Smooth muscle cell (in vitro differentiated cells): ENCODE data around the gene ACBD4. TPM values are rescaled to one million over a fixed set of nuclear protein-coding genes. Genes with fewer than 3 reads are reported as not detected.
A peak's percentile ranks its signal among the peaks of the same experiment; 100 is the strongest.
"Not testable (repeated sequence)": the region's sequence is repeated elsewhere in the genome, so short reads cannot be mapped to it uniquely, and the experiment has no call there.

Experiments used
- DNase-seq: peaks from one replicate; lab custom pipeline; 2025; ENCODE audit not compliant: unreplicated experiment; lab: John Stamatoyannopoulos, UW
- H2AFZ ChIP-seq: fragments of 200-600 bp; sonication (generic); 2 replicates; pipeline ENCODE4 v1.6.0; 2016; ENCODE audit warnings: antibody characterized with exemption, low read depth, mild to moderate bottlenecking
- H3F3A ChIP-seq: fragments of 200-600 bp; sonication (generic); 2 replicates; pipeline ENCODE4 v1.6.0; 2017; ENCODE audit warnings: antibody characterized with exemption, low read depth
- H3K27ac ChIP-seq: fragments of 200-600 bp; sonication (generic); 2 replicates; pipeline ENCODE4 v1.5.1; 2016; ENCODE audit warnings: low read depth, mild to moderate bottlenecking
- H3K27me3 ChIP-seq: fragments of 200-600 bp; sonication (generic); 2 replicates; pipeline ENCODE4 v1.6.1; 2016; ENCODE audit warnings: low read depth, mild to moderate bottlenecking
- H3K36me3 ChIP-seq: fragments of 200-600 bp; sonication (generic); 2 replicates; pipeline ENCODE4 v1.5.1; 2016; ENCODE audit warnings: low read depth
- H3K4me1 ChIP-seq: fragments of 200-600 bp; sonication (generic); 2 replicates; pipeline ENCODE4 v1.5.1; 2016; ENCODE audit warnings: low read depth
- H3K4me2 ChIP-seq: fragments of 200-600 bp; sonication (generic); 2 replicates; pipeline ENCODE4 v1.6.0; 2016; ENCODE audit warnings: mild to moderate bottlenecking
- H3K4me3 ChIP-seq: fragments of 200-600 bp; sonication (generic); 2 replicates; pipeline ENCODE4 v1.5.1; 2016; ENCODE audit warnings: mild to moderate bottlenecking
- H3K79me2 ChIP-seq: fragments of 200-600 bp; sonication (generic); 2 replicates; pipeline ENCODE4 v1.6.0; 2016; ENCODE audit warnings: low read depth, mild to moderate bottlenecking
- H3K9ac ChIP-seq: fragments of 200-600 bp; sonication (generic); 2 replicates; pipeline ENCODE4 v1.6.0; 2016; ENCODE audit warnings: low read depth
- H3K9me3 ChIP-seq: fragments of 200-600 bp; sonication (generic); replicated peaks from 2 replicates; pipeline ENCODE4 v1.5.1; 2016; ENCODE audit warnings: low read depth
- H4K20me1 ChIP-seq: fragments of 200-600 bp; sonication (generic); 2 replicates; pipeline ENCODE4 v1.6.0; 2016; ENCODE audit warnings: low read depth
- WGBS: methylation state at CpG from one replicate; pipeline ENCODE4 v1.1.7; 2016; ENCODE audit warnings: low lambda C conversion rate; 5-methylcytosine and 5-hydroxymethylcytosine counted together
- polyA plus RNA-seq: library from polyadenylated mRNA; unstranded; fragments of >200 nt; fragmentation: Nextera tagmentation; extraction: Ambion mirVana; gene quantifications from 2 replicates; pipeline ENCODE4 v1.2.1, GENCODE V29; 2016
- total RNA-seq: library from RNA; depleted of rRNA; stranded (reverse); fragments of >200 nt; gene quantifications from 2 replicates; pipeline ENCODE4 v1.2.3, GENCODE V29; 2014
- TF ChIP-seq, protein P1 (sequence below): fragments of 200-600 bp; sonication (generic); IDR thresholded peaks from 2 replicates; pipeline ENCODE4 v1.5.1; 2017; ENCODE audit warnings: borderline replicate concordance, mild to moderate bottlenecking, antibody characterized with exemption; ENCODE audit not compliant: insufficient read depth, poor library complexity, severe bottlenecking

The ACBD4 gene
- total and polyA plus RNA-seq, 2 experiments from 2014 or later = 0.49 to 5.0 TPM

DNA sequence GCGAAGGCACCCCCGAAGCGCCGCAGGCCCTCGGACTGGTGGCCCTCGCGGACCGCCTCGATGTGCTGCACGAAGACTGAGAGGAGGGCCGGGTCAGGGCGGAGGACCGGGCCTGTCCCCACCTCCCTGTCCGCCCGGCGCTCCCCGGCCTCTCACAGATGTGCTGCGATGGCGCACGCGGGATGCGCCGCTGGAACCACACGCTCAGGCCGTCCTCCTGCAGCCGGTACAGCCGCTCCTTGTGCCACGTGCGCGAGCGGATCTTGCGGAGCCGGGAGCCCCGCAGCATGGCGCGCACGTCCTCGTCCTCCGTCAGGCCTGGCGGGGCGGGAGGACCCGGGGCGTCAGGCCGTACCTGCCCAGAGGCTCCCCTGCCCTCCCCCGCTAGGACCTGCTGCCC lies 14.4 kb upstream of the ACBD4 start:
- Histone ChIP-seq H3K9ac (no peak overlapping the region), H4K20me1 (no peaks in the 10 kb centered on the region), H3K4me3 (no peak overlapping the region), H3K79me2 (peaks cover 26% of the 10 kb centered on the region), H3K4me1 (no peaks in the 10 kb centered on the region), H3K9me3 (no peaks in the 10 kb centered on the region), H3K27ac (no peak overlapping the region), H3K4me2 (no peak overlapping the region), H3F3A (no peaks in the 10 kb centered on the region), H2AFZ (no peak overlapping the region), H3K27me3 (no peaks in the 10 kb centered on the region), H3K36me3 (no peaks in the 10 kb centered on the region)
- WGBS = 97% methylated on average over 39 of the region's 45 CpGs
- TF ChIP-seq, protein P1, sequence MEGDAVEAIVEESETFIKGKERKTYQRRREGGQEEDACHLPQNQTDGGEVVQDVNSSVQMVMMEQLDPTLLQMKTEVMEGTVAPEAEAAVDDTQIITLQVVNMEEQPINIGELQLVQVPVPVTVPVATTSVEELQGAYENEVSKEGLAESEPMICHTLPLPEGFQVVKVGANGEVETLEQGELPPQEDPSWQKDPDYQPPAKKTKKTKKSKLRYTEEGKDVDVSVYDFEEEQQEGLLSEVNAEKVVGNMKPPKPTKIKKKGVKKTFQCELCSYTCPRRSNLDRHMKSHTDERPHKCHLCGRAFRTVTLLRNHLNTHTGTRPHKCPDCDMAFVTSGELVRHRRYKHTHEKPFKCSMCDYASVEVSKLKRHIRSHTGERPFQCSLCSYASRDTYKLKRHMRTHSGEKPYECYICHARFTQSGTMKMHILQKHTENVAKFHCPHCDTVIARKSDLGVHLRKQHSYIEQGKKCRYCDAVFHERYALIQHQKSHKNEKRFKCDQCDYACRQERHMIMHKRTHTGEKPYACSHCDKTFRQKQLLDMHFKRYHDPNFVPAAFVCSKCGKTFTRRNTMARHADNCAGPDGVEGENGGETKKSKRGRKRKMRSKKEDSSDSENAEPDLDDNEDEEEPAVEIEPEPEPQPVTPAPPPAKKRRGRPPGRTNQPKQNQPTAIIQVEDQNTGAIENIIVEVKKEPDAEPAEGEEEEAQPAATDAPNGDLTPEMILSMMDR = no peak
- no peak for DNase-seq

DNA sequence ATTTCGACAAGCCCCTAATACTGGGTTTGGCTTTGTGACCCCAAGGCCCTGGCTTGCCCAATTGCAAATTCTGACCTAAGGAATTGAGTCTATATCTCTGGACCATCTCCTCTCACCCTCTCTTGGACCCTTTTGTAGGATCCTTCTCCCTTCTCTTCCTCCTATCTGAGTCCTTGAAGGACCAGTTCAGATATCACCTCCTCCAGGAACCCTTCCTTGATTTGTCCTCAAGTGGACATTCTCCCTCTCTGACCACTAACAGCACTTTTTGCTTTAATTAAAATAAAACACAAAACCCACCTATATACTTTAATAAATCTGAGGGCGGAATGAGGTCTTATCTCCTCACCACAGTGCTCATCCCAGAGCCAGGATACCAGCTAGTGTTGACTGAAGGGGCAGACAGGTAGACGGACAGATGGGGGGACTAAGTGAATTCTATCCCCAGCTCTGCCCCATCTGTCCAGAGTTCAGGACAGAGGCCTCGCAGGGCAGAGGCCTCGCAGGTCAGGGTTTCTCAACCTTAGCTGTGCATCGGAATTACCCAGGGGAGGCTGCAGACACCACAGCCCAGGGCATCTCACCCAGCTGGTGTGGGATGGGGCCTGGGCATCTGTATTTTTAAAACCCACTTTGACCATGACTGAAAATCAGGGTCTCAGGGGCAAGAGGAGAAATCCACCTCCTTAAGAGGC lies 12.3 kb upstream of the ACBD4 start:
- Histone ChIP-seq H3K27ac (peak overlapping the region; percentile 83), H3K27me3 (no peaks in the 10 kb centered on the region), H3K4me2 (peak overlapping the region; percentile 34), H3K79me2 (peaks cover 44% of the 10 kb centered on the region), H3K9me3 (no peaks in the 10 kb centered on the region), H3K9ac (peak overlapping the region; percentile 61), H4K20me1 (no peaks in the 10 kb centered on the region), H2AFZ (no peak overlapping the region), H3K4me3 (no peak overlapping the region), H3F3A (no peaks in the 10 kb centered on the region), H3K36me3 (no peaks in the 10 kb centered on the region), H3K4me1 (peaks cover 5% of the 10 kb centered on the region)
- 94% methylated on average over 6 of the region's 6 CpGs for WGBS
- TF ChIP-seq, protein P1 = no peak
- DNase-seq = no peak

DNA sequence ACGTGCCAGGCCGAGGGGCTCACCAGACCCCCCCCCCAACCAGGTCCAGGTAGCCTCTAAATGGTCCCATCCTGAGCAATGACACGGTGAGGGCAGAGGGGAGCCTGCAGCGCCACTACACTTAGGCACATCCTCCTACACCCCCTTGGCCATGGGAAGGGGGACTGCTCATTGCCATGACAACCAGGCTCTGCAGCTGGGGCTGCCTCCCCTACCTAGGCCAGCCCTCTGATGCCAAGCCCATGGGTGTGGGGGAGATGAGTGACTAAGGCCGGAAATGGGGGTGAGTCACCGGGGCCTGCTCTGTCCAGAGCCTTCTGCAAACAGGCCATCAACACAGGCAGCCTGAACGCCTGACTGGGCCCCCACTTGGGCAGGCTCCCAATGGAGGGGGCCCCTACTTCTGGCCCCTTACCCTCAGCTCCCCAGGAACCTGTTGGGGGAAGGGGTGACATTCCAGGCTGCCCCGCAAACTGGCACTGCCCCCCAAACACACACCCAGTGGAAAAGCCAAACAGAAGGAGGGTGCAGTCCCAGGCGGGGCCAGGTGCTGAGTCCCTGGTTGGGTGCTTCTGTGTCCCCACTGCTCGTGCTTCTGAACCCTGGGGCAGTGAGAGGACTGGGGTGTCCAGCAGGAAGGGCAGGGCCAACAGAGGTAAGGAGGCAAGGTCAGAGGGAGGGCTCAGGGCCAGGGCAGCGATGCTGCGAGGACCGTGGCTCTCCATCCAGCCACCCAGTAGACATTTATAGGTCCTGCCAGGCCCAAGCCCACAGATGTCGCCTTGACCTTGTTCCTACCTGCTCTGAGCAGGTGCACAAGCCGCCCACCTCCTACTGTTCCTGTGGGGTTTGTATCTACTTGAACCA lies 11.3 kb upstream of the ACBD4 start:
- no peaks in the 10 kb centered on the region for H3K9me3 ChIP-seq
- 60% methylated on average over 15 of the region's 15 CpGs for WGBS
- peak overlapping the region; percentile 67 for H3K4me2 ChIP-seq
- peak; percentile 44 for DNase-seq
- peaks cover 54% of the 10 kb centered on the region for H3K79me2 ChIP-seq
- H4K20me1 ChIP-seq = no peaks in the 10 kb centered on the region
- H3K9ac ChIP-seq = peak overlapping the region; percentile 61
- no peak overlapping the region for H3K4me3 ChIP-seq
- peak overlapping the region; percentile 83 for H3K27ac ChIP-seq
- peaks cover 13% of the 10 kb centered on the region for H3K4me1 ChIP-seq
- TF ChIP-seq, protein P1 = no peak
- no peaks in the 10 kb centered on the region for H3K36me3 ChIP-seq
- H3F3A ChIP-seq = peaks cover 9% of the 10 kb centered on the region
- no peak overlapping the region for H2AFZ ChIP-seq
- no peaks in the 10 kb centered on the region for H3K27me3 ChIP-seq

DNA sequence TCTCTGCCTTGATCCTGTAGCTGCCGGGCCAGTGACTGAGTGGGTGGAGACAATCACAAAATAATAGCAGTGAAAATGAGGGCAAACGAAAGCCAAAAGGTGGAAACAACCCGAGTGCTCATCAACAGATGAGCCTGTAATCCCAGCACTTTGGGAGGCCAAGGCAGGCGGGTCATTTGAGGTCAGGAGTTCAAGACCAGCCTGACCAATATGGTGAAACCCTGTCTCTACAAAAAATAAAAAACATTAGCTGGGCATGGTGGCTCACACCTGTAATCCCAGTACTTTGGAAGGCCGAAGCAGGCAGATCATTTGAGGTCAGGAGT lies 10.7 kb upstream of the ACBD4 start:
- not testable (repeated sequence) for H3K4me3 ChIP-seq, H3K9me3 ChIP-seq, H3F3A ChIP-seq, H3K4me2 ChIP-seq, H2AFZ ChIP-seq, H4K20me1 ChIP-seq, H3K27me3 ChIP-seq, DNase-seq, H3K36me3 ChIP-seq
- H3K27ac ChIP-seq = peak overlapping the region; percentile 83
- WGBS = 69% methylated on average over 5 of the region's 5 CpGs
- H3K4me1 ChIP-seq = peaks cover 15% of the 10 kb centered on the region
- H3K79me2 ChIP-seq = peaks cover 54% of the 10 kb centered on the region
- H3K9ac ChIP-seq = peak overlapping the region; percentile 17
